Epithelial cell of proximal tubule (primary cell): ENCODE data around the gene CCDC88A. TPM values are rescaled to one million over a fixed set of nuclear protein-coding genes. Genes with fewer than 3 reads are reported as not detected.

Experiments
- DNase-seq: peaks from one replicate; pipeline ENCODE4 v3.0.0-alpha.2; 2011; ENCODE audit warnings: low read depth
- H3K4me3 ChIP-seq: 2 replicates; pipeline ENCODE4 v1.5.1; 2011; ENCODE audit warnings: low read depth, mild to moderate bottlenecking, low read length
- CTCF ChIP-seq: conservative IDR thresholded peaks from 2 replicates; pipeline ENCODE4 v1.5.1; 2012; ENCODE audit warnings: low read depth, mild to moderate bottlenecking, low read length
- total RNA-seq: library from RNA; depleted of rRNA; stranded (reverse); fragments of >200 nt; gene quantifications from 2 replicates; pipeline ENCODE4 v1.2.3, GENCODE V29; 2015

The CCDC88A gene
- total RNA-seq, 1 donor from 2014 or later: 28.3 TPM

GRCh38 chr2:55370208-55370607 is 49.4 kb downstream of the CCDC88A start:
- no peak for DNase-seq
- TF ChIP-seq CTCF: no peak
- no peak overlapping the region for H3K4me3 ChIP-seq

- DNase-seq: no peak
- H3K4me3 ChIP-seq: no peak overlapping the region
- TF ChIP-seq CTCF: no peak
Observed at GRCh38 chr2:55365303-55365702, 54.4 kb downstream of the CCDC88A start.

- DNase-seq: peak; percentile 40
- no peak overlapping the region for H3K4me3 ChIP-seq
- TF ChIP-seq CTCF: no peak
Observed at GRCh38 chr2:55364189-55365055, 55.2 kb downstream of the CCDC88A start.

- TF ChIP-seq CTCF: no peak
- no peak for DNase-seq
- no peak overlapping the region for H3K4me3 ChIP-seq
Observed at GRCh38 chr2:55363636-55364035, 56.0 kb downstream of the CCDC88A start.

DNA sequence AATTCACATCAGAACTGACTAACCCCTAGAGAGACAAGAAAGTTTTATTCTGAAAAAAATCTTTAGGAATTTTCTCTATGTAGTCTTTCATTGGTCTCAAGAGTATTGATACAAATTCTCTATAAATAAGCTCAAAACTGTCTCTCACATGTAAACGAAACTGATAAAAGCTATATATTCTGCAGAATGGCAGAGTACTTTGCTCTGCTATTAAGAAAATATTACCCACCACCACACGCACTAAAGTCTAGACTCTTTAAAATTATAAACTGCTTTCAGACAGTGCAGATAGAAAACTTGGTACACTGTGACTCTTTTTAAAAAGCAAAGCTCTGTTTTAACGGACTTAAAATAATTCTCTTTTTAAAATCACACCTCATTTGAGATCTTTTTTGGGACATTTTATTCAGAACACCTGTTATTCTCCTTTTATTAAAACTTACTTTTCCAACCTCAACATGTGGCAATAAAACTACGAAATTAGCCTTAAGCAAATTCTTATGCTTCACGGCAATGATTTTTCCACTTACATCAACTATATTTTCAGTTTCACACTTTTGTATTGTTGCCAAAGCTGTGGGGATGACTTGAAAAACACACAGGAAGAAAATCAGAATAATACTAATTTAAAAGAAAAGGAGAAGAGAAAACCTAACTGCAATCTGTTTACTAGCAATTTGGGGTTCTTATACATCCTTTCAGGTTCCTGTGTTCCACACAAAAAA is 58.0 kb downstream of the CCDC88A start:
- H3K4me3 ChIP-seq: no peak overlapping the region
- no peak for TF ChIP-seq CTCF
- DNase-seq: no peak

DNA sequence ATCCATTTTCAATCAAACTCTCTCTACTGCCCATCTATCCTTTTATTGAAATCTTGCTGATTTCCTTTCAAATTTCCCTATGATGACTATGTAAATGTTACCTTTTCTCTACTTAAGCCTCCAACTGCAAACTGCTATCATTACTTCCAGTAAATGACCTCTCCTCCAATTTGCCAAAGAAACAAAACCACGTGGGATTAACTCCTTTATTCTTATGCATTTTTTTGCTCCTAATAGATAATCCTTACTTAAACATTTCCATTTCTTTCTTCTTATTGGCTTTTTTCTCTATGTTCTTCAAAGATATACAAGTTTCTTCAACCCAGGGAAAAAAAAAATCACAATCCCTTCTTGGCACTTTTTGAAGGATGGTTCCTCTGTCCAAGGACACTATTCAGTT is 61.2 kb downstream of the CCDC88A start:
- H3K4me3 ChIP-seq: no peak overlapping the region
- TF ChIP-seq CTCF: no peak
- no peak for DNase-seq
